Measurements from ENCODE around the gene MUC16. TPM values are rescaled to one million over a fixed set of nuclear protein-coding genes. Genes with fewer than 3 reads are reported as not detected.

Gene MUC16
- total RNA-seq, 4 donors from 2014 or later, result 0.22 to 0.94 (median 0.54) TPM; not detected in 1

- no peaks in the 10 kb centered on the region for H3K27me3 ChIP-seq
- no peaks in the 10 kb centered on the region for H3K9me3 ChIP-seq
- no peak for TF ChIP-seq POLR2A (IDR thresholded peaks at IDR 0.05)
- TF ChIP-seq, protein P1, sequence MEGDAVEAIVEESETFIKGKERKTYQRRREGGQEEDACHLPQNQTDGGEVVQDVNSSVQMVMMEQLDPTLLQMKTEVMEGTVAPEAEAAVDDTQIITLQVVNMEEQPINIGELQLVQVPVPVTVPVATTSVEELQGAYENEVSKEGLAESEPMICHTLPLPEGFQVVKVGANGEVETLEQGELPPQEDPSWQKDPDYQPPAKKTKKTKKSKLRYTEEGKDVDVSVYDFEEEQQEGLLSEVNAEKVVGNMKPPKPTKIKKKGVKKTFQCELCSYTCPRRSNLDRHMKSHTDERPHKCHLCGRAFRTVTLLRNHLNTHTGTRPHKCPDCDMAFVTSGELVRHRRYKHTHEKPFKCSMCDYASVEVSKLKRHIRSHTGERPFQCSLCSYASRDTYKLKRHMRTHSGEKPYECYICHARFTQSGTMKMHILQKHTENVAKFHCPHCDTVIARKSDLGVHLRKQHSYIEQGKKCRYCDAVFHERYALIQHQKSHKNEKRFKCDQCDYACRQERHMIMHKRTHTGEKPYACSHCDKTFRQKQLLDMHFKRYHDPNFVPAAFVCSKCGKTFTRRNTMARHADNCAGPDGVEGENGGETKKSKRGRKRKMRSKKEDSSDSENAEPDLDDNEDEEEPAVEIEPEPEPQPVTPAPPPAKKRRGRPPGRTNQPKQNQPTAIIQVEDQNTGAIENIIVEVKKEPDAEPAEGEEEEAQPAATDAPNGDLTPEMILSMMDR (IDR thresholded peaks at IDR 0.05), result no peak
- DNase-seq, result no peak
- H3K27ac ChIP-seq, result no peak overlapping the region
- intact Hi-C loops (cut with DNase I), result no loop called here
- no peak overlapping the region for H3K4me3 ChIP-seq (replicated peaks in 1 of 3)
- H3K4me1 ChIP-seq, result no peaks in the 10 kb centered on the region
- no peaks in the 10 kb centered on the region for H3K36me3 ChIP-seq
- 87 to 88% methylated on average over 27 of the region's 27 CpGs for WGBS, 2 donors
These were observed 8.1 kb upstream of the MUC16 start for GRCh38 chr19:9018163-9018875.

GRCh38 chr19:9014803-9015202 lies 4.6 kb upstream of the MUC16 start:
- Histone ChIP-seq H3K4me1 (no peaks in the 10 kb centered on the region), H3K27ac (no peak overlapping the region), H3K27me3 (no peaks in the 10 kb centered on the region), H3K4me3 (replicated peaks in 1 of 3) (no peak overlapping the region), H3K36me3 (no peaks in the 10 kb centered on the region), H3K9me3 (no peaks in the 10 kb centered on the region)
- TF ChIP-seq POLR2A (IDR thresholded peaks at IDR 0.05), result no peak
- TF ChIP-seq, protein P1 (IDR thresholded peaks at IDR 0.05), result no peak
- DNase-seq, result no peak
- intact Hi-C loops (cut with DNase I), result no loop called here
- 26 to 32% methylated on average over 7 of the region's 7 CpGs for WGBS, 2 donors

DNA sequence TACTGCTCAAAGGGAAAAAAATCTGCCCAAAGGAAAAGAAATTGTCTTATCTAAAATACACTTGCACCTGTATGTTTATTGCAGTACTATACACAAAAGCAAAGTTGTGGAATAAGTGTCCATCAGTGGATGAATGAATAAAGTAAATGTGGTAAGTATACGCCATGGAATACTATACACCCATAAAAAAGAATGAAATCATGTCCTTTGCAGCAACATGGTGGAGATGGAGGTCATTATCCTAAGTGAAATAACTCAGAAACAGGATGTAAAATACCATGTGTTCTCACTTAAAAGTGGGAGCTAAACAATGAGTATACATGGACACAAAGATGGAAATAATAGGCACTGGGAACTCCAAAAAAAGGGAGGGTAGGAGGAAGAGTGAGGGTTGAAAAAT lies 3.8 kb upstream of the MUC16 start:
- 86 to 97% methylated on average over 1 of the region's 1 CpG for WGBS, 2 donors
- DNase-seq, result no peak
- no peak for TF ChIP-seq POLR2A (IDR thresholded peaks at IDR 0.05)
- TF ChIP-seq, protein P1 (IDR thresholded peaks at IDR 0.05), result no peak
- Histone ChIP-seq H3K9me3 (no peaks in the 10 kb centered on the region), H3K27me3 (no peaks in the 10 kb centered on the region), H3K36me3 (no peaks in the 10 kb centered on the region), H3K4me1 (no peaks in the 10 kb centered on the region), H3K27ac (no peak overlapping the region), H3K4me3 (replicated peaks in 1 of 3) (no peak overlapping the region)
- intact Hi-C loops (cut with DNase I), result no loop called here

- Histone ChIP-seq H3K27ac (no peak overlapping the region), H3K9me3 (no peaks in the 10 kb centered on the region), H3K27me3 (no peaks in the 10 kb centered on the region), H3K4me1 (no peaks in the 10 kb centered on the region), H3K4me3 (replicated peaks in 1 of 3) (no peak overlapping the region), H3K36me3 (no peaks in the 10 kb centered on the region)
- DNase-seq, result no peak
- no peak for TF ChIP-seq POLR2A (IDR thresholded peaks at IDR 0.05)
- TF ChIP-seq, protein P1 (IDR thresholded peaks at IDR 0.05), result no peak
- intact Hi-C loops (cut with DNase I), result no loop called here
- WGBS, 2 donors, result 63 to 72% methylated on average over 2 of the region's 2 CpGs
These were observed 1.7 kb upstream of the MUC16 start for GRCh38 chr19:9011875-9012274.

DNA sequence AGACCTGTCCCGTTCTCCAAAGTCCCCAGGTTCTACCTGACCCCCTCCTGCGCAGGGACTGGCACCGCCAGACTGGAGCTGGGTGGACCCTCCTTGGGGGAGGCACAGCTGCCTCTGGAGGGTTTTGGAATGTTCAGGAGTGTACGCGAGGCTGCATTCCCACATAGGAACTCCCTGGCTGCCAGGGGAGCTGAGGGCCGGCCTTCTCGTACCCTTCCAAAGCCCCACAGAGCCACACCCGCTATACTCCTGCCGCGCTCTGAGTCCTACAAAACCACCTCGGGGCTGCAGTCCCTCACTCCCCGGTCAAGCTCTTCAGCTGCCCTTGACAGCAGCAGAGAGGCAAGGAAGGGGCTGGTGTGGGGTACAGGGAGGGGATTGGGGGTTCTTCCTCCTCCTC lies 484 bp upstream of the MUC16 start:
- H3K36me3 ChIP-seq, result no peaks in the 10 kb centered on the region
- H3K4me3 ChIP-seq (replicated peaks in 1 of 3), result no peak overlapping the region
- no peak for TF ChIP-seq POLR2A (IDR thresholded peaks at IDR 0.05)
- TF ChIP-seq, protein P1 (IDR thresholded peaks at IDR 0.05), result no peak
- no peak overlapping the region for H3K27ac ChIP-seq
- no peaks in the 10 kb centered on the region for H3K9me3 ChIP-seq
- WGBS, 2 donors, result 47 to 72% methylated on average over 6 to 7 of the region's 12 CpGs
- intact Hi-C loops (cut with DNase I), result no loop called here
- no peaks in the 10 kb centered on the region for H3K4me1 ChIP-seq
- H3K27me3 ChIP-seq, result no peaks in the 10 kb centered on the region
- no peak for DNase-seq

All from thyroid gland (tissue), 4 donors.